GM19035 (cell line): ENCODE results near the gene ARFGAP2.
"Not testable (repeated sequence)": the region's sequence is repeated elsewhere in the genome, so short reads cannot be mapped to it uniquely, and the experiment has no call there.

Experiments
- ATAC-seq: cut with Tn5 transposase; IDR thresholded peaks from one replicate; pipeline ENCODE4 v1.9.1; 2021; ENCODE audit not compliant: unreplicated experiment

The ARFGAP2 gene

DNA sequence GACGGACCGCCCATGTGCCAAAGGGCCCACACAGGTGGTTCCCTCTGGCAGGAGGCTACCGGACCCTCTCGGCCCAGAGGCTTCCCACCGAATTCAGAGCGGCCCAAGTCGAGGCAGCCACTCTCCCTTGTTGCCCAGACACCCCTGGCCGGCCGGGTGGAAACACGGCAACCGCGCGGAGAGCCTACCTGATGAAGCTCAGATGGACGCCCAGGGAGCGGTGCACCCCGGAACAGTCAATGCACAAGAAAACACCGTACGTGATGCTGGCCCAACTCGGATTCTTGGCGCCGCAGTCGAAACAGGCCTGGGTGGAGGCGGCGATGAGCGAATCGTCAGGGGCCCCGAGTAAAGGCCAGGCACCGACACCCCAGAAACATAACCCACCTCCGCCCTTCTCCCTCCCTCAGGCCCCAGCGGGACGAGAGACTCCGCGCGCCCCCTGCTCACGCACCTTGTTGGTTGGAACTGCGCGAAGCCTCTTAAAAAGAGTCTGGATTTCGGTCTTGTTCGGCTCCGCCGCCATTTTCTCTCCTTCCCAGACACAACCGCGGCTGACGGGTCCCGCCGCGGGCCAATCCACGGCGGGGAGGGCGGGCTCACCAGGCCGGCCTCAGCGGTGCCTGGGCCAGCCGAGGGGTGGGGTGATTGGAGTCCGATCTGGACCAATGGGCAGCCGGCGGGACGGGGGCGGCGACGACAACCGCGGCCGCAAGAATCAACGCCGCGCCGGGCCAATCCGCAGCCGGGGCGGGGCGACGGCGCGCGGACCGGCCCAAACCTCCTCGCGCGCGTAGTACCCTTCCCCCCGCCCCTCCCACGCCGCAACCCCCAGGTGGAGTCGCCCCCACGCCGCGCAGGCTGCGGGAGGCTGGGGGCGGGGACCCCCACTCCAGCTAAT is at the start of gene ARFGAP2:
TSS of gene ARFGAP2 (minus strand) at position 552 of the 901 bp plus-strand sequence. CDS start at position 526, 26 bp downstream.
- ATAC-seq, result peak; percentile 90

DNA sequence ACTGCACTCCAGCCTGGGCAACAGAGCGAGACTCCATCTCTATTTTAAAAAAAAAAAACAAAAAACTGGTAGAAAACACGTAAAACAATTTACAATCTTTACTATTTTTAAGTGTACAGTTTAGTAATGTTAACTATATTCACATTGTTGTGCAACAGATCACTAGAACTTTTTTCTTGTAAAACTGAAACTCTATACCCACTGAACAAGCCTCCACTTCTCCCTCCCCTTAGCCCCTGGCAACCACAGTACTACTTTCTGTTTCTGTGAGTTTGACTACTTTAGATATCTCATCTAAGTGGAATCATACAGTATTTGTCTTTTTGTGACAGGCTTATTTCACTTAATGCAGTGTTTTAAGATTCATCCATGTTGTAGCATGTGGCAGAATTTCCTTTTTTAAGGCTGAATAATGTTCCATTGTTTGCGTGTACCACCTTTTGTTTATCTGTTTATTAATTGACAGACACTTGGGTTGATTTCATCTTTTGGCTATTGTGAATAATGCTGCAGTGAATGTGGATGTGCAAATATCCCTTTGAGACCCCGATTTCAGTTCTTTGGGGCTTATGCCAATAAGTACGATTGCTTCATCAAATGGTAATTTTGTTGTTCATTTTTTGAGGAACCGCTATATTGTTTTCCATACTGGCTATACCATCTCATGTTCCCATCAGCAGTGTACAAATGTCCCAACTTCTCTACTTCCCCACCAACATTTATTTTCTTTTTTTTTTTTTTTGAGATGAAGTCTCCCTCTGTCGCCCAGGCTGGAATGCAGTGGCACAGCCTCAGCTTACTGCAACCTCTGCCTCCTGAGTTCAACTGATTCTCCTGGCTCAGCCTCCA is 49.1 kb upstream of the ARFGAP2 start:
- ATAC-seq, result peak; percentile 72

DNA sequence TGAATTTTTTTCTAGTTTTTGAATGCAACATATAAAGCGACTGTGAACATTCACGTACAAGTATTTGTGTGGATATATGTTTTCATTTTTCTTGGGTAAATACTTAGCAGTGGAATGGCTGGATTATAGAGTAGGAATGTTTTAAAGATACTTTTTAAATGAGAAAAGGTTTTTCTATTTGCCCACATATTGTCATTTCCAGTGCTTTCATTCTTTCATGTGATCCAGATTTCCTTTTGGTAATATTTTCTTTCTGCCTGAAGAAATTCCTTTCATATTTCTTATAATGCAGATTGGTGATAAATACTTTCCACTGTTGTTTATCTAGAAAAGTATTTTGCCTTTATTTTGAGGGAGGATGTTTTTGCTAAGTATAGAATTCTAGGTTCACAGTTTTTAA is 46.0 kb upstream of the ARFGAP2 start:
- ATAC-seq, result no peak

DNA sequence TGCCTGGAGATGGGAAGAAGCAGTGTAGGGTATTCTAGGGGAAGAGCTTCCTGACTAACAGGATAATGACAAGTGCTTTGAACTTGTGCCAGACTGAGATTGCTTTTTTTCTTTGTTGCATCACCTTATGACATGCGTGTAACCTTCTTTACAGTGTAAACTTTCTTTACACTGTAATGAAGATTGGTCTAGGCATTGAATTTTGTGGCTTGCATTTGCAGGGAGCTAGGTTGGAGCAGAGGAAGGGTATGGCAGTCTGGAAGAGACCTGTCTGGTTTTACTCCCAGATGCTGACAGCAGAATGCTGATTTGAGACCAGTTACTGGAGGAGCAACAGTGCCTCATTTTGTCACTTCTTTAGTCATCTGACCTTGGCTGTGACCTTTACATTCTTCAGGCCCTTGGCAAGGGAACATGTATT is 43.7 kb upstream of the ARFGAP2 start:
- ATAC-seq, result no peak

GRCh38 chr11:47216121-47216798 is 39.6 kb upstream of the ARFGAP2 start:
- no peak for ATAC-seq

DNA sequence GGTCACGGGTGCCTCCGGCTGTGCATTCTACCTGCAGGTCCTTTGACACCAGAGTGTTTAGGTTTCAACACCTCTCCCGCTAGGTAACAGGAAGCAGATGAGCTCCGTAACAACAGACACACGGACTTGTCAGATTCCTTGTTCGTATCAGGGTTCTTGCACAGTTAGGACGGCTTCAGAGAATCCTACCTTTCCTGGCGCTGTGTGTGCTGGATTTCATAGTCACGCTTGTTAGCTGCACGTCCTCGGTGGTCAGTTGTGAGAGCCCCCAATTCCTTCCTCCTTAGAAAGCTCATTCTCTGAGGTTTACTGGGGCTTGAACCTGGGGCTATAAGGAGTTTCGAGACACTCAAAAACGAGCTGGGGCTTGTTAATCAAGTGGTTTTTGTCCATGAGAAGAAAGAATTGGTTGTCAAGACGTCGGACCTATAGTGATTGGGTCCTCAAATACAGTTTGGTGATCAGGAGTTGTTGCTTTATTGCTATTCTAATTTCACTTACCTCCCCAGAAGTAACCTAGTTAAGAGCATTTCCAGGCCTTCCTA is 38.8 kb upstream of the ARFGAP2 start:
- peak; percentile 0 for ATAC-seq

DNA sequence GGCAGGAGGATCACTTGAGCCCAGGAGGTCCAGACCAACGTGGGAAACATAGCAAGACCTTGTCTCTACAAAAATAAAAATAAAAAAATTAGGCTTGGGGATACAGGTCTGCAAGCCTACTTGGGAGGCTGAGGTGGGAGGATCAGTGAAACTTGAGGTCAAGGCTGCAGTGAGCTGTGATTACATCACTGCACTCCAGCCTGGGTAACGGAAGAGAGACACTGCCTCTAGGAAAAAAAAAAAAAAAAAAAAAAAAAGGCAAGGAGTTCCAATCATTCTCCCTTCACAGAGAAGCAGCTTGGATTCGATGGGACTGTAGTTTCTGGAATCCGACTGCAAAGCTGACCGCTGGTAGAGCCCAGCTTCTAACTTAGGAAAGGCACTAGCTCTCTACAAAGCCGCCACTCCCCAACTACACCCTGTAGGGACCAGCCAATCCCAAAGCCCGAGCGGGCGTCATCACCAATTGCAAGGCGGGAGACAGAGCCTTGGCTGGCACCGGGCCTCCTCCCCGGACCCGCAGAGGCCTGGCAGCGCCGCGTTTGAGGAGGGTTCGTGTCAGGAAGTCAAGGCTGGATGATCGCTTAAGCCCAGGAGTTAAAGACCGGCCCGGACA is 37.4 kb upstream of the ARFGAP2 start:
- peak; percentile 61 for ATAC-seq

- ATAC-seq, result no peak
Measured at GRCh38 chr11:47212938-47213337, 36.3 kb upstream of the ARFGAP2 start.

GRCh38 chr11:47208628-47209027 is 31.9 kb upstream of the ARFGAP2 start:
- no peak for ATAC-seq

DNA sequence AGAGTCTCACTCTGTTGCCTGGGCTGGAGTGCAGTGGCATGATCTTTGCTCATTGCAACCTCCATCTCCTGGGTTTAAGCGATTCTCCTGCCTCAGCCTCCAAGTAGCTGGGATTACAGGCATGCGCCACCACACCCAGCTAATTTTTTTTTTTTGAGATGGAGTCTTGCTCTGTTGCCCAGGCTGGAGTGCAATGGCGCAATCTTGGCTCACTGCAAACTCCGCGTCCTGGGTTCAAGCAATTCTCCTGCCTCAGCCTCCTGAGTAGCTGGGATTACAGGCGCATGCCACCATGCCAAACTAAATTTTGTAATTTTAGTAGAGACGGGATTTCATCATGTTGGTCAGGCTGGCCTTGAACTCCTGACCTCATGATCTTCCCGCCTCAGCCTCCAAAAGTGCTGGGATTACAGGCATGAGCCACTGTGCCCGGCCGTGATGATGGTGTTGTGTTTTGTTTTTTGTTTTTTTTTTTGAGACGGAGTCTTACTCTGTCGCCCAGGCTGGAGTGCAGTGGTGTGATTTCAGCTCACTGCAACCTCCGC is 31.4 kb upstream of the ARFGAP2 start:
- ATAC-seq, result not testable (repeated sequence)

DNA sequence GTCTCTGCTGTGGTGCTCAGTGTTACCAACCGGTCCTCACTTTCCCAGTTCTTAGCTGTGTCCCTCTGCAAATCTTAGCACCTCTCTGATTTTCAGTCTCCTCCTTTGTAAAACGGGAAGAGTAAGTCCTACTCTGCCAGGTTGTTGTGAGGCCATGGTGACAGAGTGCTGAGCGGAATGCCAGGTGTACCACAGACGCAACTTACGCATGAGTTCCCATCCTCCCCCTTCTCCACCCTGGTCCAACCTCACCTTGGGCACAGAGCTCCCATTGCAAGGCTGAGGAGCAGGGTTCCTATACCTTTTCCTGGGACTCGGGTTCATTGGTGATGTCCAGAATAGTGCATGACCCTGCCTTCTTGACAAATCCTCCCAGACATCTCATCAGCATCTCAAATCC is 30.8 kb upstream of the ARFGAP2 start:
- ATAC-seq, result no peak

DNA sequence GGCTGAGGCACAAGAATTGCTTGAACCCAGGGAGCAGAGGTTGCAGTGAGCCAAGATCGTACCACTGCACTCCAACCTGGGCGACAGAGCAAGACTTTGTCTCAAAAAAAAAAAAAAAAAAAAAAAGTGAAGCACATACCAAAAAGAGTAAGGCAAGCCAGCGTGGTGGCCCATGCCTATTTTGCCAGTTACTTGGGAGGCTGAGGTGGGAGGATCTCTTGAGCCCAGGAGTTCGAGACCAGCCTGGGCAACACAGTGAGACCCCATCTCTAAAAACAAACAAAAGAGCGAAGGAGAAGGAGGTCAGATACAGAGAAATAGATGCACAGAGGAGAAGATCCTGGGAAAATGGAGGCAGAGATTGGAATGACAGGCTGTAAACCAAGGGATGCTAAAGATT is 29.9 kb upstream of the ARFGAP2 start:
- ATAC-seq, result not testable (repeated sequence)

DNA sequence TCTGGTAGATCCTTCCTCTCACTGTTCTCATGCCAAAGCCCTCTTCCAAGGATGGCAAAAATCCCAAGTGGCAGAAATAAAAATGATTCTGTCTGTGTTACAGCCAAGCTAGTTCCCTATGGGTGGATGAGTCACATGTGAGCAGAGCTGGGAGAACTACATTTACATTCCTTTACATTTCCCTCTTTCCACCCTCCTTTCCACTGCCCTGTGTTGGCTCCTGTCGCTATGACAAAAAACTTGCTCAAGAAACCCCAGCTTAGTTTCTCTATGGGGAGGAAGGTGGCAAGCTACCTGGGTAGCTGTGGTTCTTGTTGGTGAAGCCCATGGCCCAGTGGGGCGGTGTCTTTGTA is 27.9 kb upstream of the ARFGAP2 start:
- no peak for ATAC-seq

DNA sequence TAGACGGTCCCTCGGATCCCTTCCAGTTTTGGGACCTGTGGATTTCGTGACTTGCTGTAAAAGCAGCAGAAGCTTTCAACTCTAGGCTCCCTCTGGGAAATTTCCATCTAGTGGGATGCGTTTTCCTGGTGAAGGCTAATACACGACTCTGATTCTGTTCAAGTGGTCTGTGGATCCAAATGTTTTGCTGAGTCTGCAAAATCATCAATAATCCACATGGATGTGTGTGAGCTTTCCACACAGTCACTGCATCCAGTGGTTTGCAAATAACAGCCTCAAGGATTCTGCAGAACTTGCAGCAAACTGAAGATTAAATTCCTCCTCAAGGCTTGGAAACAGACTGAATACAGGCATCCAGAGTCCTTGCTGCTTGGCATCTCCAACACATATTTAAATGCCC is 25.9 kb upstream of the ARFGAP2 start:
- no peak for ATAC-seq

DNA sequence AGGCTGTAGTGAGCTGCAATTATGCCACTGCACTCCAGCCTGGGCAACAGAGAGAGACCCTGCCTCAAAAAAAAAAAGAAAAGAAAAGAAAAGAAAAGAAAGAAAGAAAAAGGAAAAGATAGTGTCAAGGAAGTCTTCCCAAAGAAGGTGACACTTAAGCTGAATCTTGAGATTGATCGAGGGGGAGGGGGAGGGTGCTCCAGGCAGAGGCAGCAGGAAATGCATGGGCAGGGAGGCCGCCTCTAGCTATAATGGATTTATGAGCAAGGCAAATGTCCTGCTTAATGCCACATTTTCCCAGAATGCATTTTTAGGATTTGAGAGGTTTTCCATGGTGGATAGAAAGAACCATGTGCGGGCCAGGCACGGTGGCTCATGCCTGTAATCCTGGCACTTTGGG is 24.3 kb upstream of the ARFGAP2 start:
- ATAC-seq, result no peak

DNA sequence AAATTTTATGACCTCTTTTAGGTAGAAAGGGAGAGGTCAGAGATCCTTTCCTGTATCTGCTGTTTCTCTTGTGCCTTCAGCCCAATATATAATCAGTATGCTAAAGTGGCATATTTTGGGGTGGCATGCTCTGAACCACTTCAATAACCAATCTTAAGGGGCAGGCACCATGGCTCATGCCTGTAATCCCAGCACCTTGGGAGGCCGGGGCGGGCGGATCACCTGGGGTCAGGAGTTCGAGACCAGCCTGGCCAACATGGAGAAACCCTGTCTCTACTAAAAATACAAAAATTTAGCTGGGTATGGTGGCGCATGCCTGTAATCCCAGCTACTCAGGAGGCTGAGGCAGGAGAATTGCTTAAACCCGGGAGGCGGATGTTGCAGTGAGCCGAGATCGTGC is 21.5 kb upstream of the ARFGAP2 start:
- ATAC-seq, result not testable (repeated sequence)

- no peak for ATAC-seq
Measured at GRCh38 chr11:47192111-47192510, 15.4 kb upstream of the ARFGAP2 start.

GRCh38 chr11:47191137-47191536 is 14.5 kb upstream of the ARFGAP2 start:
- ATAC-seq, result not testable (repeated sequence)

DNA sequence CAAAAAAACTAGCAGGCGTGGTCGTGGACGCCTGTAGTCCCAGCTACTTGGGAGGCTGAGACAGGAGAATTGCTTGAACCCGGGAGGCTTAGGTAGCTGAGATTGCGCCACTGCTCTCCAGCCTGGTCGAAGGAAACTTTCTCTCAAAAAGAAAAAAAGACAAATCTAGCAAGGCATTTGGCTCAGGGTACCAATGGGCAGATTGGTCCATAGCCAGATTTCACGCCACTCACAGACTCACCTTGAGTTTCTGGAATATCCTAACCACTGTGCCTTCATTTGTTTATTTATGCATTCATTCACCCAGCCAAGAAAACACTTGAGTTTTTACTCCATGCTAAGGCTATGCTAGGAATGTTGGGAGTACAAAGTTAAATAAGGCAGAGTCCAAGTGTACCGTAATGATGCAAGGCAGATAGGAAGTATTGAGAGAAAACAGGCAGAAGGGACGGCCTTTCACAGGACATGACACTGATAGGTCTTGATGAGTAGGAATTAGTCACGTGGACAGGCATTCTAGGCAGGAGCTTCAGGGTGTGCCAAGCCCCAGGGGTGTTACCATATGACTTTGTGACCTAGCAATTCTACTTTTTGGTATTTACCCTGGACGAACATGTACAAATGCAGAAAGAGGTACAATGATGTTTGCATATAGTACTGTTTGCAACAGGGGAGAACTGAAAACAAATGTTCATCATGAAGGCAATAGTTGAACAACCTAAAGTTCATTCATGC is 12.6 kb upstream of the ARFGAP2 start:
- ATAC-seq, result no peak

GRCh38 chr11:47188259-47188658 is 11.6 kb upstream of the ARFGAP2 start:
- ATAC-seq, result no peak
